ENCODE results near the gene CASP3.
"Not testable (repeated sequence)": the region's sequence is repeated elsewhere in the genome, so short reads cannot be mapped to it uniquely, and the experiment has no call there.

Gene CASP3

DNA sequence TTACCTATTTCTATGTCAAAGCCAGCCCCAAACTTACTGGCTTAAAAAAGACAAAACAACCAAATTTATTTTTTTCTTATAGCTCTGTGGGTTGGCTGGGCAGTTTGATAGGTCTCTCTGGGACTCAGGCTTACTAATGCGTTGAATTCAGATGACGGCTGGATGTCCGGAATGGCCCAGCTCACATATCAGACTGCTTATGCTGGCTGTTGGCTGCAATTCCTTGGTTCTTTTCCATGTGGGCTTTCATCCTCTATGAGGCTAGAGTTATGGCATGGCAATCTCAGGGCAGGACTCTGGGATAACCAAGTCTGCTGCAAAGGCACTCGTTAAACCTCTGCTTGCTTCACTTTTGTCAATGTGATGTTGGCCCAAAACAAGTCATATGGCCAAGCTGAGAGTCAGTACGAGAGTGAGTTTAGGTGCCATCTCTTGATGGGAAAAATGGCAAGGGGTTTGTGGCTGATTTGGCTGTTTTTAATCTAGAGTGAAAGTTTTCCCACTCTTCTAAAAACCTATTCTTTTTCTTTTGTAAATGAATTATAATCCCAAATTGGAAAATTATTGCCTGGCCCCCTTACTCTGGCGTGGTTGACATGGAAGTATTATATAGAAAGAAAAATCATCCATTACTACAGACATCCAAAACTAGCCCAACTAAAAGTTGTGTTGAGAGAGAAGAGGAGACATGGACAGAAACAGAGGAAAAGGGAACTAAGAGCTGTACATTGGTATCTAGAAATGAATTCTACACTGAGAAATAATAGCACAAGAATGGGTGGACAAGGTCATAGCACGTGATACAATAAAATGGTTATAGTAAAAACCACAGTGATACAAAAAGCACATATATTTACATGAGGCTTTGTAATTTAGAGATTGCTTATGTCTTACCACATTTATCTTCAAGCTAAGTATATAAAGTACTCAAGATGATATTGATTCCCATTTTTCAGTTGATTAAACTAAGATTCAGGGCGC, 6.9 kb upstream of the CASP3 start:
- TF ChIP-seq FOXK2 (IDR thresholded peaks at IDR 0.05) (no peak), SUZ12 (IDR thresholded peaks at IDR 0.05) (no peak), SP1 (IDR thresholded peaks at IDR 0.05) (no peak), LEF1 (IDR thresholded peaks at IDR 0.05; ENCODE audit: borderline replicate concordance) (no peak), BHLHE40 (IDR thresholded peaks at IDR 0.05; ENCODE audit: borderline replicate concordance) (no peak), HDGF (IDR thresholded peaks at IDR 0.05; ENCODE audit: borderline replicate concordance) (no peak), ARNT (IDR thresholded peaks at IDR 0.05) (no peak), ELF4 (IDR thresholded peaks at IDR 0.05) (no peak), TARDBP (IDR thresholded peaks at IDR 0.05) (no peak)
- CTCF ChIA-PET: no interaction called here

DNA sequence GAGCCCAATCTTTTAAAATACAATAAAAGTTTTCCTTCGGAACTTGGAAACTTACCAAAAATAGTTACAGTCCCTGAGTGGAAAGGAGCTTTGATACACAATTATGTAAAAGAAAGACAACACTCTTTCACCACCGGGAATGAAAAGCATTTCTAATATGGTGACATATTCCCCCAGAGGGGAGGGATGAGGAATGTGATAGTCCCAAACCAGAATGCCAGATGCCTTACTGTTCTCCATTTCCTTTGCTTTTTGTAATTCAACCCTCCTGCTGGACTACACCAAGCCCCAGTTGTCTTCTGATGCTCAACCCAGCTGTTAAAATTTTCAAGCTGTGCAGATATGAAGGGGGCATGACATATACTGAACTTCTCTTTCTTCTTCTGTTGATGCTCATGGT, 4.4 kb upstream of the CASP3 start:
- CTCF ChIA-PET: interaction anchor here (1.2 kb wide), 1 partner anchor 9 kb away, joined by 3 read pairs; no protein-coding TSS in a partner anchor
- DNase-seq (ENCODE audit: extremely low spot score): no peak
- POLR2A ChIA-PET: interaction anchor here (1.4 kb wide), 1 partner anchor 80 kb away, joined by 7 read pairs; the partner anchor contains the start of gene CENPU
- no peak for TF ChIP-seq FOXA1 (IDR thresholded peaks at IDR 0.05)
- TF ChIP-seq, protein P1, sequence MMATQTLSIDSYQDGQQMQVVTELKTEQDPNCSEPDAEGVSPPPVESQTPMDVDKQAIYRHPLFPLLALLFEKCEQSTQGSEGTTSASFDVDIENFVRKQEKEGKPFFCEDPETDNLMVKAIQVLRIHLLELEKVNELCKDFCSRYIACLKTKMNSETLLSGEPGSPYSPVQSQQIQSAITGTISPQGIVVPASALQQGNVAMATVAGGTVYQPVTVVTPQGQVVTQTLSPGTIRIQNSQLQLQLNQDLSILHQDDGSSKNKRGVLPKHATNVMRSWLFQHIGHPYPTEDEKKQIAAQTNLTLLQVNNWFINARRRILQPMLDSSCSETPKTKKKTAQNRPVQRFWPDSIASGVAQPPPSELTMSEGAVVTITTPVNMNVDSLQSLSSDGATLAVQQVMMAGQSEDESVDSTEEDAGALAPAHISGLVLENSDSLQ (IDR thresholded peaks at IDR 0.05): no peak
- no peak for TF ChIP-seq LEF1 (IDR thresholded peaks at IDR 0.05; ENCODE audit: borderline replicate concordance)
- no peak for TF ChIP-seq FOXK2 (IDR thresholded peaks at IDR 0.05)
- no peak for TF ChIP-seq ZNF384 (IDR thresholded peaks at IDR 0.05)
- TF ChIP-seq ELF4 (IDR thresholded peaks at IDR 0.05): no peak
- TF ChIP-seq CTBP1 (IDR thresholded peaks at IDR 0.05; ENCODE audit: borderline replicate concordance): no peak
- no peak for TF ChIP-seq NFRKB (IDR thresholded peaks at IDR 0.05)

More for the DNA sequence above, 6.9 kb upstream of the CASP3 start:
- POLR2A ChIA-PET: interaction anchor here (0.9 kb wide), 1 partner anchor 78 kb away, joined by 3 read pairs; no protein-coding TSS in a partner anchor
- DNase-seq (ENCODE audit: extremely low spot score): no peak

DNA sequence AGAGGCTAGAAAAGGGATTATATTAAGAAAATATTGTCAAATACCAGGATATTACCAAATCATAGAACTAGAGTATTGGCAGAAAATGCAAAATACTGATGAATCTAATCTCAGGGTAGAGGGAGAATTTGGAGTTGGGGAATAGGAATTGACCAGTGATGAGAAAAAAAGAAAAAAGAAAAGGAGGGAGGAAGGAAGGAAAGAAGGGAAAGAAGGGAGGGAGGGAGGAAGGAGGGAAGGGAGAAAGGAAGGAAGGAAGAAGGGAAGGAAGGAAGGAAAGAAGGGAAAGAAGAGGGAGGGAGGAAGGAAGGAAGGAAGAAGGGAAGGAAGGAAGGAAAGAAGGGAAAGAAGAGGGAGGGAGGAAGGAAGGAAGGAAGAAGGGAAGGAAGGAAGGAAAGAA, 3.4 kb upstream of the CASP3 start:
- POLR2A ChIA-PET: interaction anchor here (1.4 kb wide), 1 partner anchor 81 kb away, joined by 7 read pairs; the partner anchor contains the start of gene CENPU
- DNase-seq (ENCODE audit: extremely low spot score); CTCF ChIA-PET: not testable (repeated sequence)

DNA sequence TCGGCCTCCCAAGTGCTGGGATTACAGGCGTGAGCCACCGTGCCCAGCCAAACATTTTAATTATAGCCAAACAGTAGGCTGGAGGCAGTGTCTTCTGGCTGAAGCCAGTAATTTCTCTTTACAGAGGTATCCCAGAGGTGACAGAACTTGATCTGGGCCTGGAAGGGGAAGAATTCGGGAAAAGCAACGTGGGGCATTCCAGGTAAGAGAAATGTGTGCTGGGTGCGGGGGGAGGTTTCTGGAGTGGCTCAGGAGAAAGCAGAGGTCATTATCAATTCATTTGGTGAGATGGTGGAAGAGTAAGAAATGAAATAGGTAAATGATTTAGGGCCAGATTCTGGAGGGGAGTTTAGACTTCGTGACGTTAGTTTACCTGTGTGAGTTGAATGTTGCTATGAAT, 2.7 kb upstream of the CASP3 start:
- CTCF ChIA-PET: no interaction called here
- TF ChIP-seq FOXM1 (IDR thresholded peaks at IDR 0.05; ENCODE audit: borderline replicate concordance): no peak
- no peak for TF ChIP-seq ELF4 (IDR thresholded peaks at IDR 0.05)
- no peak for TF ChIP-seq LEF1 (IDR thresholded peaks at IDR 0.05; ENCODE audit: borderline replicate concordance)
- no peak for TF ChIP-seq HDGF (IDR thresholded peaks at IDR 0.05; ENCODE audit: borderline replicate concordance)
- no peak for TF ChIP-seq TARDBP (IDR thresholded peaks at IDR 0.05)
- TF ChIP-seq ARNT (IDR thresholded peaks at IDR 0.05): no peak
- no peak for TF ChIP-seq BHLHE40 (IDR thresholded peaks at IDR 0.05; ENCODE audit: borderline replicate concordance)
- TF ChIP-seq CTBP1 (IDR thresholded peaks at IDR 0.05; ENCODE audit: borderline replicate concordance): no peak
- no peak for TF ChIP-seq SP1 (IDR thresholded peaks at IDR 0.05)
- no peak for TF ChIP-seq FOXK2 (IDR thresholded peaks at IDR 0.05)
- TF ChIP-seq ZNF384 (IDR thresholded peaks at IDR 0.05): no peak
- no peak for TF ChIP-seq NFRKB (IDR thresholded peaks at IDR 0.05)
- TF ChIP-seq, protein P1 (IDR thresholded peaks at IDR 0.05): no peak
- DNase-seq (ENCODE audit: extremely low spot score): no peak
- POLR2A ChIA-PET: no interaction called here

DNA sequence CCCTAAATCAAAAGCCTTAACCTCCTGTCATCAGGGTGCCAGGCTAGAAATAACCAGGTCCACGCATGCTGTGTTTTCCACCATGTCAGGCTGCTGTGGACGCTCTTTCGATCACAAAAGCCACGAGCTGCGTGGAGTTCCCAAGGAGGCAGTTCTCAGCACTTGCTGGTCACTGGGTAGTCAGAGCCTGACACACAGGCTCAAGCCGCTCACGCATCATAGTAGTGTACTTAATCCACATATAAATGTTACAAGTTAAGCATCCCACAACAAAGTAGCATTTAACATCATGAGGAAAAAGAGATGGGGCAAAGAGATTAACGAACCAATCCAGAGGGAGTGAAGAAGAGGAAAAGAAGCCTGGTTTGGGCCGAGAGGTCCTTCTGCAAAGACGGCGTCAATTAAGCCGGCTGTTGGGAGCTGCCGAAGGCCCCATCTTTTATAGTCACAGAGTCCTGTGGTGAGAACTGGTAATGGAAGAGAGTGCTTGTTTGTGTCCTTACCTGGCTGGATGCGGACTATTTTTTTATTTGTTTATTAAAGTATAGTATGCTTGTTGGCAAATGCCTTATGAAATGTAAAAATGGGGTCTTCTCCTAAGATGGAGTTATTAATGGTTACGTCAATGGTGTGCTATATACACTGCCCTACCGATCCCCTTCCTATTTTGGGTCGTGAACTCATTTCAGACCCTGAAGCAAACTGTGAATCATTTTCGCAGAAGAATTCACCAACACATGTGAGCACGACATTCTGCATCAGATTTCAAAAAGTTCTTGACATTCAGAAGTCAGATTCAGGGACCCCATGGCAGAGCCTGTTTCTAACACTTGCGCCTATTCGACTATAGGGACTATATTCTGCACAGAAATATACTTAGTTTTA, 966 bp upstream of the CASP3 start:
- ChIA-PET CTCF (no interaction called here), POLR2A (interaction anchor here (0.8 to 3.8 kb wide), 12 partner anchors 11 to 176 kb away, joined by 3 to 17 read pairs (median 7); partner anchors contain the start of genes CENPU and IRF2)
- no peak for DNase-seq (ENCODE audit: extremely low spot score)
- TF ChIP-seq LEF1 (IDR thresholded peaks at IDR 0.05; ENCODE audit: borderline replicate concordance): no peak
- TF ChIP-seq, protein P1 (IDR thresholded peaks at IDR 0.05): 0 out of 2 replicates have a peak, but pooled peaks have one; percentile 10

Data from HEK293T (cell line).